Body of pancreas (tissue), 4 donors: ENCODE results near the gene ZNF628.

Experiments
- POLR2A ChIP-seq, 3 donors: fragments of 450-650 bp; IDR thresholded peaks; one replicate each; pipeline ENCODE4 v1.6.1; 2016; ENCODE audit warnings: antibody characterized with exemption in 3 of 3, mild to moderate bottlenecking in 2 of 3
- TF ChIP-seq, protein P1 (sequence below), 7 experiments: fragments of 450-650 bp in 4 of 7; fragments of 200-600 bp in 3 of 7; sonication (generic) in 3 of 7; IDR thresholded peaks; one replicate each; pipeline ENCODE4 v1.5.1; 2016 to 2019; ENCODE audit warnings: antibody characterized with exemption in 7 of 7

DNA sequence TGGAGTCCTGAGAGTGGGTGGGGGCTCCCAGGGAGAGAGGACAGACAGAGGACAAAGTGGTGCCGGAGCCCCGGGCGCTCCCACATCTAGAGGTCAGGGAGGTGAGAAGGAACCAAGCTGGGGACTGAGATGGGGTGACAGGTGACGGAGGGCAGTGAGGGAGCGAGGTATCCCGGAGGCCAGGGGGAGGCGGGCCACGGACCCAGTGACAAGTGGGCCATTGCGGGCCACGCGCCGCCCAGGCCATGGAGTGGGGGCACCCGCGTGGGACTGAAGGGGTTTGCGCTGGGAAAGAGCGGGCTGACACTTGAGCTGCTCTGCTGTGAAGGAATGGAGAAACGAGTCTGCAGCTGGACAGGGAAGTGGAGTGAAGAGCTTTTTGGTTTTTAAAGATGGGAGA lies 2.6 kb downstream of the ZNF628 start:
- TF ChIP-seq, protein P1, sequence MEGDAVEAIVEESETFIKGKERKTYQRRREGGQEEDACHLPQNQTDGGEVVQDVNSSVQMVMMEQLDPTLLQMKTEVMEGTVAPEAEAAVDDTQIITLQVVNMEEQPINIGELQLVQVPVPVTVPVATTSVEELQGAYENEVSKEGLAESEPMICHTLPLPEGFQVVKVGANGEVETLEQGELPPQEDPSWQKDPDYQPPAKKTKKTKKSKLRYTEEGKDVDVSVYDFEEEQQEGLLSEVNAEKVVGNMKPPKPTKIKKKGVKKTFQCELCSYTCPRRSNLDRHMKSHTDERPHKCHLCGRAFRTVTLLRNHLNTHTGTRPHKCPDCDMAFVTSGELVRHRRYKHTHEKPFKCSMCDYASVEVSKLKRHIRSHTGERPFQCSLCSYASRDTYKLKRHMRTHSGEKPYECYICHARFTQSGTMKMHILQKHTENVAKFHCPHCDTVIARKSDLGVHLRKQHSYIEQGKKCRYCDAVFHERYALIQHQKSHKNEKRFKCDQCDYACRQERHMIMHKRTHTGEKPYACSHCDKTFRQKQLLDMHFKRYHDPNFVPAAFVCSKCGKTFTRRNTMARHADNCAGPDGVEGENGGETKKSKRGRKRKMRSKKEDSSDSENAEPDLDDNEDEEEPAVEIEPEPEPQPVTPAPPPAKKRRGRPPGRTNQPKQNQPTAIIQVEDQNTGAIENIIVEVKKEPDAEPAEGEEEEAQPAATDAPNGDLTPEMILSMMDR (IDR thresholded peaks at IDR 0.05): no peak
- TF ChIP-seq POLR2A (IDR thresholded peaks at IDR 0.05): no peak
